ENCODE results near the gene WHAMM.

Gene WHAMM

DNA sequence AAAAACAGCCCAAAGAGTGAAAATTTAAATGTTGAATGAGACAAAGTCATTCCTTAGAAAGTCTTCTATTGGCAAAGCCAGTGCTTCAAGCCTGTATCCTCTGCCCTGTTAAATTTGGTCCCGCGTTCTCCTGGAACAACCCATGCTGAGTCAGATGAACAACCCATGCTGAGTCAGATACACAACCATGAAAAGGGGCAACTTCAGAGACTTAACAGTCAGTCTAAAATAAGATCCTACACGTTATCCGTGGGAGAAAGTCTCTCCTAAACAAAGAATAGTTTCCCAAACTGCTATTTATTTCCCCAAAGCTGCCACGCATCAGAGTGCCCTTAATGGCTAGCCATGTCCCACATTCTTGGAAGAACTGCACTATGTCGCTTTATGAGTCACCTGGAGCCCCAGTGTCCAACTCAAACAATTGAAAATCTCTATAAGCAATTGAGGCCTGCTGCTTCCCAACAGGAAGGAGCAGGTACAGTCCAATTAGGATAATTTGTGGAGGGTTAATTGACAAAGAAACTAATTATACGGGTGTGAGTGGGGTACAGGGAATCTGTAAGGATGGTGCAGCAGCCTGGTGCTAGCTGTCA lies 66.1 kb downstream of the WHAMM start:
- Histone ChIP-seq H3K27ac (ENCODE audit: low read length) (no peak overlapping the region), H3K4me1 (ENCODE audit: insufficient read depth, low read length) (no peaks in the 10 kb centered on the region), H3K4me3 (ENCODE audit: low read length) (no peak overlapping the region), H3K9me3 (ENCODE audit: insufficient read depth, low read depth, low read length) (no peaks in the 10 kb centered on the region), H3K27me3 (ENCODE audit: insufficient read depth, low read length) (no peaks in the 10 kb centered on the region), H3K36me3 (ENCODE audit: insufficient read depth, low read depth, low read length) (no peaks in the 10 kb centered on the region), H3K9ac (ENCODE audit: low read depth, low read length) (no peak overlapping the region)

DNA sequence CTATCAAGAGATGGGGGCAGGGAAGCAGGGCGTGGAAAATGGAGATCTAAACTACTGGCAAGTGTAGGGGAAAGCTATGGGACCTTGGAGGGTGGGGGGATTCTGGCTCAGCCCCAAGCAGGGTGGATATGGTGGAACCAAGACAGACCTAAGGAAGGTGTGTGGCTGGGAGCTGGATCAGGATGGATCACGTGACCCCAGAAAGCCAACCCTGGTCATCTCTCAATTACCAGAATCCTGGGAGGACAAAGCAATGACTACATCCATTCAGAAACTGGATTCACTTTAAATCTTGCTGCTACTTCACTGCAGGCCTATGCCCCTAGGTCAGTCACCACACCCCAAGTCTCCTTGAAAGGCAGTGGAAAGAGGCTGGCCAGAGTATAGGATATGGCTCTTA lies 68.4 kb downstream of the WHAMM start:
- Histone ChIP-seq H3K9ac (ENCODE audit: low read depth, low read length) (no peak overlapping the region), H3K27me3 (ENCODE audit: insufficient read depth, low read length) (no peaks in the 10 kb centered on the region), H3K36me3 (ENCODE audit: insufficient read depth, low read depth, low read length) (no peaks in the 10 kb centered on the region), H3K9me3 (ENCODE audit: insufficient read depth, low read depth, low read length) (no peaks in the 10 kb centered on the region), H3K4me1 (ENCODE audit: insufficient read depth, low read length) (no peaks in the 10 kb centered on the region), H3K27ac (ENCODE audit: low read length) (no peak overlapping the region), H3K4me3 (ENCODE audit: low read length) (no peak overlapping the region)

DNA sequence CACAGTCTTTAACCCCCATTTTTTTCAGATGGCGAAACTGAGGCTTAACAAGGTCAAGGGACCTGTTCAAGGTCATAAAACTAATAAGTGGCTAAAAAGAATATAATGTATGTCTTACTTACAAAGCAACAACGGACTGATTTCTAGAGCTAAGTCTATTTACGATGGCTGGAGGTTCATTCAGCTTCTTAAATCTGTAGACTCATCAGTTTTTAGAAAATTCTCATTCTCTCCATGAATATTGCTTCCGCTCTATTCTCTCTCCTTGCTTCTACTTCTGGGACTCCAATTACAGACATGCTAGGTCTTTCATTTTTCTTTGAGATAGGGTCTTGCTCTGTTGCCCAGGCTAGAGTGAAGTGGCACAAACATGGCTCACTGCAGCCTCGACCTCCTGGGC lies 68.9 kb downstream of the WHAMM start:
- Histone ChIP-seq H3K4me1 (ENCODE audit: insufficient read depth, low read length) (no peaks in the 10 kb centered on the region), H3K27me3 (ENCODE audit: insufficient read depth, low read length) (no peaks in the 10 kb centered on the region), H3K27ac (ENCODE audit: low read length) (no peak overlapping the region)

GRCh38 chr15:82880704-82881103 lies 71.3 kb downstream of the WHAMM start:
- no peaks in the 10 kb centered on the region for H3K27me3 ChIP-seq (ENCODE audit: insufficient read depth, low read length)
- H3K4me3 ChIP-seq (ENCODE audit: low read length): no peak overlapping the region
- no peaks in the 10 kb centered on the region for H3K9me3 ChIP-seq (ENCODE audit: insufficient read depth, low read depth, low read length)
- H3K27ac ChIP-seq (ENCODE audit: low read length): no peak overlapping the region
- H3K36me3 ChIP-seq (ENCODE audit: insufficient read depth, low read depth, low read length): no peaks in the 10 kb centered on the region
- H3K4me1 ChIP-seq (ENCODE audit: insufficient read depth, low read length): no peaks in the 10 kb centered on the region
- H3K9ac ChIP-seq (ENCODE audit: low read depth, low read length): no peak overlapping the region

More for the DNA sequence above, 68.9 kb downstream of the WHAMM start:
- H3K36me3 ChIP-seq (ENCODE audit: insufficient read depth, low read depth, low read length): no peaks in the 10 kb centered on the region
- H3K4me3 ChIP-seq (ENCODE audit: low read length): no peak overlapping the region
- H3K9ac ChIP-seq (ENCODE audit: low read depth, low read length): no peak overlapping the region
- H3K9me3 ChIP-seq (ENCODE audit: insufficient read depth, low read depth, low read length): no peaks in the 10 kb centered on the region

DNA sequence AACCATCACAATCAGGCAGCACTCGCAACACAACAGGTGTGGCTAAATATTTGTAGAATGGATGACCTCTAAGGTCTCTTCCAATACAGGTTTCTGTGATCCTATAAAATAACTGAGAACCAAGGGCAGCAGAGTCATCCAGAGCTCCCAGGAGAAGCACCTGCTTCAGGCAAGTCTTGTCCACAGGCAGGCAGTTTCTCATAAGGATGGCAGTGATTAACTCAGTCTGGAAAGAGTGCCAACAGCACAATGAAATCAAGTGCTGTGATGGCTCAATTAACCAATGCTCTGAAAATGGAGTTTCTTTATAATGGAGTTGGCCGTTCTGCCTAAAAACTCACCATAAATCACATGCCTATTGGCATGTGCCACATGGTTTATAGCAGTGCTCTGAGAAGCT lies 72.3 kb downstream of the WHAMM start:
- no peaks in the 10 kb centered on the region for H3K27me3 ChIP-seq (ENCODE audit: insufficient read depth, low read length)
- H3K4me1 ChIP-seq (ENCODE audit: insufficient read depth, low read length): no peaks in the 10 kb centered on the region
- H3K9ac ChIP-seq (ENCODE audit: low read depth, low read length): no peak overlapping the region
- no peaks in the 10 kb centered on the region for H3K36me3 ChIP-seq (ENCODE audit: insufficient read depth, low read depth, low read length)
- H3K27ac ChIP-seq (ENCODE audit: low read length): no peak overlapping the region
- no peak overlapping the region for H3K4me3 ChIP-seq (ENCODE audit: low read length)
- H3K9me3 ChIP-seq (ENCODE audit: insufficient read depth, low read depth, low read length): no peaks in the 10 kb centered on the region

DNA sequence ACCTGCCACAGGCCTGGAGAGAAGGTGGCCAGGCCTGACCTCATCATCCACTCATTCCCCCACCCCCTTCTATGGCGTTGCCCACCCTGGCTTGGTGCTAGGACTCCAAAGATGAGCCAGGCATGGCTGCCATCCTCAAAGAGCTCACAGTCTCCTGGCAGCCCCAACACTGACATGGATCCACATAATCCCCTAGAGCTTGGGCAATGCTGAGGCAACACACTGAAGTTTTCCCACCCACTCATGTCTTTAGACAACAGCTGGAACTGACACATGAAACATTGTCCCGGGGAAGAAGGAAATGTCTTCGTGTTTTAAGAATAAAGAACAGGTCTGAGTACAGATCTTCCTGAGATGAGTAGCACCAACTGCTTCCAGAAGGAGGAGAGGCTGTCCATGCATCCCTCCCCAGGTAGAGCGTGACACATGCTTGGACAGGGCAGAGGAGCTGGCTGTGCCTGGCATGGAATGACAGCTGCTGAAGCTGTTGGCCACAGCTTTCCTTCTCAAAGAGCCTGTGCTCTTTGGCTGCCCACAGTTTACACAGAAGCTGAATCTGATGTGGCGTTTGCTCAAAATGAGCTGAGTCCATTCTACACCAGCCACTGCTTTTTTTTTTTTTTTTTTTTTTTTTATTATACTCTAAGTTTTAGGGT lies 73.0 kb downstream of the WHAMM start:
- no peak overlapping the region for H3K27ac ChIP-seq (ENCODE audit: low read length)
- H3K36me3 ChIP-seq (ENCODE audit: insufficient read depth, low read depth, low read length): no peaks in the 10 kb centered on the region
- H3K9ac ChIP-seq (ENCODE audit: low read depth, low read length): no peak overlapping the region
- H3K4me1 ChIP-seq (ENCODE audit: insufficient read depth, low read length): no peaks in the 10 kb centered on the region
- no peaks in the 10 kb centered on the region for H3K27me3 ChIP-seq (ENCODE audit: insufficient read depth, low read length)
- H3K9me3 ChIP-seq (ENCODE audit: insufficient read depth, low read depth, low read length): no peaks in the 10 kb centered on the region
- H3K4me3 ChIP-seq (ENCODE audit: low read length): no peak overlapping the region

Measured in iPS-20b (cell line).